Mononuclear cell (primary cell): ENCODE data around the gene KRTAP29-1. TPM values are rescaled to one million over a fixed set of nuclear protein-coding genes. Genes with fewer than 3 reads are reported as not detected.
"Not testable (repeated sequence)": the region's sequence is repeated elsewhere in the genome, so short reads cannot be mapped to it uniquely, and the experiment has no call there.

ENCODE experiments used
- H3K27me3 ChIP-seq: 2 replicates; pipeline ENCODE4 v1.6.0; 2011; ENCODE audit warnings: low read length, control low read depth; ENCODE audit not compliant: insufficient read depth
- H3K4me1 ChIP-seq: 2 replicates; pipeline ENCODE4 v1.5.1; 2011; ENCODE audit warnings: mild to moderate bottlenecking, low read length, control low read depth; ENCODE audit not compliant: insufficient read depth
- H3K4me3 ChIP-seq: 2 replicates; pipeline ENCODE4 v1.5.1; 2011; ENCODE audit warnings: mild to moderate bottlenecking, low read length, moderate library complexity
- H3K9me3 ChIP-seq: 2 replicates; pipeline ENCODE4 v1.5.1; 2011; ENCODE audit warnings: low read depth, mild to moderate bottlenecking, control low read depth, low read length
- total RNA-seq: library from RNA; depleted of rRNA; stranded (reverse); fragments of >200 nt; gene quantifications from one replicate; pipeline ENCODE4 v1.2.3, GENCODE V29; 2012

Gene KRTAP29-1
- total RNA-seq = not detected

DNA sequence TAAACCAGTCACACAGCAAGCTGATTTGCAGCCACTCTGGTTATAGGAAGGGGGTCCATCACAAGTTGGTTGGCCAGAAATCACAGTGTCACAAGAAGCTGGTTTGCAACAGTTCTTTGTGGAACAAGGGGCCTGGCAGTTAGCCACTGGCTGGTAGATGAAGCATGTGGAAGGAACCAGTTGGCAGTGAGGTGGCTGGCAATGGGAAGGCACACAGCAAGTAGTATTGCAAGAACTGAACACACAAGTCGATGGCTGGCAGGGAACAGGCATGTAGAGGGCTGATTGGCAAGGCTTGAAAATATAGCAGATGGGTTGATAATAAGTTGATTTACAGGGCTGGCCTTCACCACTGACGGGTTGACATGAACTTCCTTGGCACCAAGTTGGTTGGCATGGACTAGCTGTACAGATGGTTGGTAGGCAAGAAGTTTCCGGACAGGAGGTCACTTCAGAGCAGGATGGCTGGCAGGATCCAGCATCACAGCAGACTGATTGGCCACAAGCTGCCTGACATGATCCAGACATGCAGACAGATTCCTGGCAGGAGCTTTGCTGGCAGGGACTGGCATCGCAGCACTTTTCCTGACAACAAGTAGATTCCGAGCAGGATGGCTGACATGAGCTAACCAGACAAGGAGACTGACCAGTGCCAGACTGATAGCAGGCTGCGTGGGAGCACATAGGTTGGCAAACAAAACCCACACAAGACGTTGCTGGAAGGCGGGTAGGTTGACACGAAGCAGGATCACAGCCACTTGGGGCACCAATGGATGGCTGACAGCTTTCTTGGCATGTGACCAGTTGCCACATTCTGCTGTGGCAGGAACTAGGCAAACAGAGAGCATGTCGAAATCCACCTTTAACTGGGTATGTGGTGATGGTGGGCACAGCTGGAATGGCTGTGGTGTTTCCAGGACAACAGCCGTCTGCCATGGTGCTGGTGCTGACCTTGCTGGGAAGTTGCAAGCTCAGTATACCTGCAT, at the start of gene KRTAP29-1:
TSS of gene KRTAP29-1 (minus strand) at position 936 of the 986 bp plus-strand sequence. CDS start at position 936, 0 bp downstream.
- no peaks in the 10 kb centered on the region for H3K27me3 ChIP-seq
- H3K4me3 ChIP-seq = no peak within 1 kb of the TSS
- no peaks in the 10 kb centered on the region for H3K9me3 ChIP-seq
- H3K4me1 ChIP-seq = peaks cover 14% of the 10 kb centered on the region

DNA sequence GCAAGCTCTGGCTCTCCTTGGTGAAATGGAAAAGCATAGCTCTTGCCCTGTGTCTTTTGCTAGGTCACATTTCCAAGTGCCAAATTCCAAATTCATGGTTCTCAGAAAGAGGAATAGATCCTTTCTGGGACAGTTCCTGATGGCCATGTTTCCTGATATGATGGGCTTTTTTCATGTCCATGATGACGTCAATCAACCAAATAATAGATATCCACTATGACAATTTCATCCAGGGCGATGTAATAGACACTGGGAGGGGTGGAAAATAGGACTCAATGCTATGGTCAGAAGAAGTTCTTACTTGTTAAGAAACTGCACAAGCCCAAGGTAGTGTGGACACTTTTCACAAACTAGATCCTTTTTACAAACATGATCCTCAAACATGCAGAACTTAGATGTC, 48.5 kb upstream of the KRTAP29-1 start:
- H3K9me3 ChIP-seq = no peaks in the 10 kb centered on the region
- H3K27me3 ChIP-seq = no peaks in the 10 kb centered on the region
- H3K4me3 ChIP-seq = no peak overlapping the region
- H3K4me1 ChIP-seq = no peaks in the 10 kb centered on the region

- not testable (repeated sequence) for H3K9me3 ChIP-seq
These were observed 47.8 kb upstream of the KRTAP29-1 start, which contains the start of gene KRT33A for GRCh38 chr17:41350381-41350878. TSS of gene KRT33A (minus strand) at chr17:41350828. CDS start at chr17:41350767, 61 bp downstream.

GRCh38 chr17:41347869-41348760, 45.5 kb upstream of the KRTAP29-1 start:
- Histone ChIP-seq H3K4me3 (no peak overlapping the region), H3K27me3 (no peaks in the 10 kb centered on the region), H3K4me1 (no peaks in the 10 kb centered on the region), H3K9me3 (no peaks in the 10 kb centered on the region)

More at GRCh38 chr17:41350381-41350878, 47.8 kb upstream of the KRTAP29-1 start, which contains the start of gene KRT33A:
- not testable (repeated sequence) for H3K27me3 ChIP-seq, H3K4me1 ChIP-seq, H3K4me3 ChIP-seq

DNA sequence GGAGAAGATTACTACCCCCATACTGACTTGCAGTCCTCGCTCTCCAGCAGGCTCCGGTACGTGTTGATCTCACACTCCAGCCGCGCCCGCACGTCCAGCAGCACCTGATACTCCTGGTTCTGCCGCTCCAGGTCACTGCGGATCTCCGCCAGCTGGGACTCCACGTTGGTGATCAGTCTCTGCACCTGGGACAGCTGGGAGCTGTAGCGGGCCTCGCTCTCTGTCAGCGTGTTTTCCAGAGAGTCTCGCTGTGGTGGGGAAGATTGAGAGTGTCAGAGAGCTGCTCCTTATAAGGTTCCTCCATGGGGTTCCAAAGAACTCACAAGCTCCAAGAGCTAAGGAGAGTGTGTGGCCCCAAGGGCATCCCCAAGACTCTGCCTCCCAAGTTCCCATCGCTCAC, 43.8 kb upstream of the KRTAP29-1 start:
- H3K27me3 ChIP-seq, H3K4me3 ChIP-seq, H3K9me3 ChIP-seq, H3K4me1 ChIP-seq: not testable (repeated sequence)

DNA sequence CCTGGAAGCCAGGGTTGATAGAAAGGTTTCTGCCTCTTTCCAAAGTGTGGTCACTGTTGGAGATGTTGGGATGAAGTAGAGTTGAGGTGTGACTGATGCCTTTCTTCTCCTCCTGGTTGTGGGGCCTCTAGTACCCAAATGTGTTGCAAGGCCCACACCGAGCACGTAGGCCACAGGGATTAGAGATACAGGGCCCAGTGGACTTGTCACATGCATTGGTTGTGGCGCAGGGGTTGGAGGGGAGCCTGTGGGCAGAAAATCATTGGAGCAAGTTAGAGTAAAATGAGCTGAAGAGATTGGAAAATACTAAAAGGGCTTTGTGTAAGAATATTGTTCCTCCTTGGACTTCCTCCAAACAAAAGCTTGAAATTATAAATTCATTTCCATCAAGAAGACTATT, 43.3 kb upstream of the KRTAP29-1 start:
- no peaks in the 10 kb centered on the region for H3K27me3 ChIP-seq
- H3K9me3 ChIP-seq = no peaks in the 10 kb centered on the region
- no peak overlapping the region for H3K4me3 ChIP-seq
- peaks cover 3% of the 10 kb centered on the region for H3K4me1 ChIP-seq

DNA sequence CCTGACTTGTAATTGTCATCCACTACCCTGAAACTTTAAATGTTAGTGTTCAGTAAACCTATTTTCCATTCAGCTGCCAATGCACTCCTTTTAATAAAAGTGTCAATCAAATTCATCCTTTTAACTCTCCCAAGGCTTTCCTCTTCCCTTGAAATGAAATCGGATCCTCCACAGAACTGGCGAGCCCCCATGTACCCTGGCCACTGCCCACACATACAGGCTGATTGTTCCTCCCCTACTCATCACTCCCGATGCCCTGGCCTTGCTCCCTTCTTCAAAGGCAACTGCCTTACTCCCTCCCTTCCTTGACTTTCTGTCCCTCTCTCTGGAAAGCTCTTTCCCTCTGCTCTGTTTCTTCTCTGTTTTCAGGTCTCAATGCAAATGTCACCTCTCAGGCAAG, 40.4 kb upstream of the KRTAP29-1 start:
- Histone ChIP-seq H3K27me3 (no peaks in the 10 kb centered on the region), H3K4me1 (peaks cover 27% of the 10 kb centered on the region)

GRCh38 chr17:41340934-41341861, 38.5 kb upstream of the KRTAP29-1 start:
- Histone ChIP-seq H3K9me3 (no peaks in the 10 kb centered on the region), H3K4me3 (no peak overlapping the region), H3K4me1 (peaks cover 27% of the 10 kb centered on the region), H3K27me3 (no peaks in the 10 kb centered on the region)

More for the DNA sequence above, 40.4 kb upstream of the KRTAP29-1 start:
- no peak overlapping the region for H3K4me3 ChIP-seq
- H3K9me3 ChIP-seq = no peaks in the 10 kb centered on the region

DNA sequence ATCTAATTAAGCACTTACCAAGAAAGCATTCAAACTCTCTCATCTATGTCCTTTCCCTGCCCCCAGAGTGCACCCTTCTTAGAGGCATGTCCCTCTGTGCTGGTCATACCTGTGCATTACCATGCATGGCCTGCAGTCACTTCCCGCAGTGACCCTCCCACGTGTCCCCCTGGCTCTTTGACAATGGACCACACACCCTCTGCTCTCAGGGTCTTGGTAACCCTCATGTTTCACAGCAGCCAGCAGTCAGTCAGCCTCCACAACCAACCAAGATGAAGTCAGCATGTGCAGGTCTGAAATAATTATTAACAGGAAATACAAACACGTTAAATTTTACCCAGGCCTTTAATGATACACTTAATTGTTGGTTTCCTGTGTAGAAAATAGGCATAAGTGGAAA, 37.8 kb upstream of the KRTAP29-1 start:
- H3K27me3 ChIP-seq = no peaks in the 10 kb centered on the region

DNA sequence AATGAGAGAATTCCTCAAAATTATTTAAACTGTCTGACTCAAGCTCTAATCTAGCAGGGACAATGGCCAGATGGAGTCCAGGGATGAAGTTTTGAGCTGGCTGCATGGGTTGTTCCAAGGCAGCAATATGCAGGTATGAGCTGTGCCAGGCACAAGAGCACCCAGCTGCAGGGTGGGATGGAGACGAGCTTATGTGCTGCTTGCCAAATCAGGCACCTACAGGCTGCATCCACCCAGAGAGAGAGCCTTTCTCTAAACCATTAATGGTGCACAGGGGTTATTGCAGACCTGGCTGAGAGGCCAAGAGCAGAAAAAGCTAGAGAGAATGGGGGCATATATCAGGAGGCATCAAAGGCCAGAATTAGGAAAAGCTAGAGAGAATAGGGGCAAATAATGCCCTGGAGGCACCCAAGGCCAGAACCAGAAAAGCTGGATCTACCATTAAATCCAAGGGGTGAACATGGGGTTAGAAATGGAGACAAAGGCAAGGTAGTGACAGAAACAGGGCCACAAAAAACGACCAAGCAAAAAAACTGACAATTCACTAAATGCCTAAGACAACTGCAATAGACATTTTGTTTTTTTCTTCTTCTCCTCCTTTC, 37.0 kb upstream of the KRTAP29-1 start:
- Histone ChIP-seq H3K4me1 (peaks cover 35% of the 10 kb centered on the region), H3K4me3 (no peak overlapping the region), H3K9me3 (no peaks in the 10 kb centered on the region), H3K27me3 (no peaks in the 10 kb centered on the region)

More for the DNA sequence above, 37.8 kb upstream of the KRTAP29-1 start:
- Histone ChIP-seq H3K4me3 (no peak overlapping the region), H3K4me1 (peaks cover 30% of the 10 kb centered on the region), H3K9me3 (no peaks in the 10 kb centered on the region)

GRCh38 chr17:41338961-41339485, 36.4 kb upstream of the KRTAP29-1 start:
- Histone ChIP-seq H3K9me3 (no peaks in the 10 kb centered on the region), H3K4me1 (peaks cover 35% of the 10 kb centered on the region), H3K27me3 (no peaks in the 10 kb centered on the region), H3K4me3 (no peak overlapping the region)

- Histone ChIP-seq H3K9me3 (no peaks in the 10 kb centered on the region), H3K4me1 (peaks cover 30% of the 10 kb centered on the region), H3K4me3 (no peak overlapping the region)
These were observed 33.1 kb upstream of the KRTAP29-1 start for GRCh38 chr17:41335747-41336146.

GRCh38 chr17:41334385-41335305, 32.0 kb upstream of the KRTAP29-1 start:
- no peaks in the 10 kb centered on the region for H3K27me3 ChIP-seq
- no peaks in the 10 kb centered on the region for H3K9me3 ChIP-seq
- H3K4me3 ChIP-seq = no peak overlapping the region
- H3K4me1 ChIP-seq = peaks cover 19% of the 10 kb centered on the region

More at GRCh38 chr17:41335747-41336146, 33.1 kb upstream of the KRTAP29-1 start:
- H3K27me3 ChIP-seq = no peaks in the 10 kb centered on the region
